ENCODE data around the gene KCNJ9.

KCNJ9 gene

DNA sequence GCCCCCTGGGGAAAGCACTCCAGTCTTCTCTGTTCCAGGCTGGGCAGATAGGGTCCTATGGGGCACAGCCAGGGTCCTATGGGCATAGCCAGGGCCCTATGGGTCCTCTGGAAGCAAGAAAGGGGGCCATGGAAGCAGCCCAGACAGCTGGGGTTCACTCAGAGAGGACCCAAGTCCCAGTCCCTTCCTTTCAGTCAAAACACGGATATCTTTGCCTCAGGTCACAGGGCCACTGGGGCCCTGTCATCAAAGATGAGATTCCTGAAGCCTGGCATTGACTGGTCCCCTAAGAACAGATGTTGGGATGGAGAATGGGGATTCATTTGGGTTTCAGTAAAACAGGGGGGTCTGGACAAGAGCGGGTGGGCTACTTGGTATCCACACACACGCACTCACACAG, 8.5 kb downstream of the KCNJ9 start:
- no peak for DNase-seq

DNA sequence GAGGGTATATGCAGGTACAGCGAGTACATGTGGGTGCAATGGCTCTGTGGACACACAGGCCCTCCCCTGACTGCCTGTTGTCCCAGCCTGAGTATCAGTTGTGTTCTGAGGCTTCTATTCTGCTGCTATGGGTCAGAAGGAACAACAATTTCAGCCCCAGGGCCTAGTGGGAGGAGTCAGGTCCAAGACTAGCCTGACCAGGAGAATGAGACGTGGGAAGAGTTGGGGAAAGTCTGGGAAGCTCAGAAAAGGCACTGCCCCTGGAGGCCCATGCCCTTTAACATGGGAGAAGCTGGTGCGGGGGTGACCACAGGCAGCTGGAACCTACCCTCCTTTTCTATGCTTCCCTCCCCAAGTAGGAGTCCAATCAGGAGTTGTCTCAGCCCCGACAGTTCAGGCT, 9.4 kb downstream of the KCNJ9 start:
- no peak for DNase-seq

DNA sequence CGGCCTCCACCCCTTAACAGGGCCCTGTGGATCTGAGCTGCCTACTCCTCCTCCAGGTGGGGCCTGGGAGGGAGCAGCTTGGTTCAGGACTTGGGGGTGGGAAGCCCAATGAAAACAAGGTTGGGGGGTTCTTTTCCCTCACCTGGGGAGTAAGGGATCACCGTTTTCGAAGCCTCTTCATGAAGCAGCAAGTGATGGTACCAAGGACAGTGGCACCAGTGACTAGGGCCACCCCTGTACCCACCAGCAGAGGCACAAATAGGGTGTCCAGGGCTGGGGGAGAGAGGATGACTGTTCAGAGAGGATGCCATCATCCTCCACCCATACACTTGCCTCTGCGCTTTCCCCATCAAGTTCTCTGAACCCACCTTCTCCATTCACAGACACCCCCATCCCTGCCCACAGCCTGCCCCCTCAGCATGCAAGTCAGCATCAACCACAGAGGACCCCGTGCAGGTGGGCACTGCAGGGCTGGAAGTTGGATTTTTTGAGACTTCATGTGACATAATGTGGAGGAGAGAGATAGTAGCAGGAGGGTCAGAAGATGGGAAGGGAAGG, 10.4 kb downstream of the KCNJ9 start:
- no peak for DNase-seq

DNA sequence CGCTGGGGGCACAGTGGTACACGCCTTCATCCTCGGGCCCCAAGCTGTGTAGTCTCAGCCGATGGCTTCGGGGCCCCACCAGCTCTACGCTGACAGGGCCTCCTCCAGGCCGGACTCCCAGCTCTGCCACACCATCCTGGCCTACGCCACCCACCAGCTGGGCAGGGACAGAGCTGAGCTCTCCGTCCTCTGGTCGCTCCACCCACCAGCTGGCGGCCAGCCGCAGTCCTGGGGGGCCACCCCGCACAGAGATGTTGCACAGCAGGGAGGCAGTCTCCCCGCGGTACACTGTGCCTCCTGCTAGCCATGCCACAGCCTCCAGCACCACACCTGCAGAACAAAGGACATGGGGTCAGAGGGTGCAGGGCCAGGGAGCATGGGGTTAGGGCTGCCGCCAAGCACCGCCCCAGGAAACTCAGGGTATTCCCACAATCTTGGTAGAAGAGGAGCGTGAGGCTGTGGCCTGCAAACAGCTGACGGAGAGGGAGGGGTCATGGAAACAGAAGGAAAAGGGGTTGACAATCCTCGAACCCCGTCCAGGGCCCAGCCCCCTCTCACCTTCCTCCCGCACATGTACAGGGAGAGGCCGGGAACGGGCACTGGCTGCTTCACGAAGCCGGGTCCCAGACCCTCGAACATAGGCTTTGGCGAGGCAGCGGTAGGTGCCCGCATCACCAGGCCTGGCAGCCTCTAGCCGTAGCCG, 11.2 kb downstream of the KCNJ9 start:
- DNase-seq = no peak

DNA sequence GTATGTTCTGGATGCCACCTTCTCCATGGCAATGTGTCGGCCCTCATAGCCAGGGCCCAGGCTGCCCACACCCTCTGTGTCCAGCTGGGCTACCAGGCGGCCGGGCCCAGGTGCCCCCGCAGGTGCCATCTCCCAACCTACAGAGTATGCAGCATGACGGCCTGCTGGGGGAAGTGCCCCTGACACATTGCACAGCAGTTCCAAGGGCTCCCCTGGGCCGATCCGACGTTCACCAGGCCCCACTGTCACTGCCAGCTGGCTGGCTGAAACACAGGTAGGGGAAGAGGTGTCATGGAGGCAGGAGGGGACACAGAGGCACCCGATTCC, 11.7 kb downstream of the KCNJ9 start:
- no peak for DNase-seq

DNA sequence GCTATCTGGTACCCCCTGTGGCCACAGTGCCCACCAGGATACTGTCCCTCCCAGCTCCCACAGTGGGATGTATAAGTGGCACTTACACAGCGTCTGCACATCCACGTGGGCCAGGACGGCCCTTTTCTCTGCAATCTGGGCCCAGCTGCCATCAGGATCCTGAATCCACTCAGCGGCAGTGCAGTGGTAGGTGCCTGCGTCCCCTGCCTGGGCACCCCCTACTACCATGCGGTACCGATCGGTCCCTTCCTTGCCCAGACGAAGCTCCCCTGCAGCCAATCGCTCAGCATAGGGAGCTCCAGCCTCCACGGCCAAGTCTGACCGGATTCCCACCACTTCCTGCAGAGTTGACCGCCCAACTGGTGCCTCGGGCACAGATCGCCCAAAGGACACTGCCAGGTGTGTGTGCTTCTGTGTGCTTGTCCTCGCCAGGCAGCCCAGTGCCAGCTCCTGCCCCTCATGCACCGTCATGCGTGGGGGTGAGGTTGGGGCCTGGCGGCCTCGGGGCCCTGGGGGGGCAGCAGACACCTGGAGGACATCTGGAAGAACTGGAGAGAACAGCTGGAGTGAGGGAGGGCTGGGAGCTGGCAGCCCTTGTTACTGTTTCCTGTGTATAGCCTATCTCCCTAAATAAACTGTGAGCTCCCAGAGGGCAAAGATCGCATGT, 12.4 kb downstream of the KCNJ9 start:
- no peak for DNase-seq

DNA sequence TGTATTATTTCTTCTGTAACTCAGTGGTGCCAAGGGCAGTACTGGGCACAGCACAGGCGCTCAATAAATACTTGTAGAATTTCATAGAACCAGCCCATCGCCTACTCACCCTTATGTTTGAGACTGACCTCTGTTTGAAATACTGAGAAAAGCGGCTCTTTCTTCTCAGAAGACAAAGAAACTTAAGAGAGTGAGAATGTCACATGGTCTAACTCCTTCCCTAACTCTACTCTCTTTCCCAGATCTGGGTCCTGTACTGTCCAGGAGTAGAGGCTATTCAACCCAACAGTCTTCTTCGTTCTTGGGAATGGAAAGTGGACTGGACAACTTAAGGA, 12.9 kb downstream of the KCNJ9 start:
- no peak for DNase-seq

DNA sequence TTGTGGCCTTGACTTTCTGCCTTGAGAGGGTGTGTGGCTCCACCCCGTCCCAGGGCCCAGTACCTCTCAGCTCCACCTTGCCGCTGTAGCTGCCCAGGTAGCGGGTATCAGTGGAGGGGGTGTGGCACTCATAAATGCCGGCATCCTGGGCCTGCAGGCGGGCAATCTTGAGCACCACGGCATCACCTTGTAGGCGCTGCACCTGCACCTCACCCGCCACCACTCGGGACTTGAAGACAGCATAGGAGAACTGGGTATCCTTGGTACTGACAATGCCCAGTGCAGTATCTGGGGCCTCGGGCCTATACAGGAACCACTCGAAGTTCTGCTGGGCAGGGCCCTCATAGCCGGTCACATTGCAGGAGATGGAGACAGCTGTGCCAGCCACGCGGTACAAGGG, 13.5 kb downstream of the KCNJ9 start:
- DNase-seq = no peak

DNA sequence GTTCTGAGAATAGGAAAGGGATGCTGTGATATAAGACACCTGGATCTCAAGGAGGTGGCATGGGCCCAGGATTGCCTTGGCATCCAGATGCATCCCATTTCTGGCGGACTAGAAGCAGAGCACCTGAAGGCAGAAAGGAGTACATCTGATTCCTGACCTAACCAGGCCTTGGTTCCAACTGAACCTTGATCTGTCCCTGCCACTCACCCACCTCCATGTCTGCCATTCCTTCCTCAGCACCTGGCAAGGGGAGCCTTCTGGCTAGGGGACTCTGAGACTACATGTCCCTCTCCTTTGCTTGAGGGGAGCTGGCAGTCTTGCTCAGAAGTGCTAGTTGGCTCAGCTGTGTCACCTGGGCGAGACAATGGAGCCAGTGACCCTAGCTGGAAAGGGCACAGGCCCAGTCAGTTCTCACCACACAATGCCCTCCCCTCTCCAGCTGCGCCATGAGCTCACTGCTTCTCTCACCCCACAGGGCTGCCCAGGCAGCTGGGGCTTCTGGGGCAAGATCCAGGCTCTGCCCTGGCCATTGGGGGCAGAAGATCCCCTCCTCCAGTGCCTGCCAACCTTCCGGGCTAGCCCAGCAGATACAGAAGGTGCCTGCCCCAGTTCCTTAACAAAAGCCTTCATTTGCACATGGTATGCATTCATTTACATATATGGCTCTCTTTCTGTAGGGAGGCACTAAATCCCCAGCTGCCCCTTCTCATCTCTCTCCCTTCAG, 14.2 kb downstream of the KCNJ9 start:
- no peak for DNase-seq

DNA sequence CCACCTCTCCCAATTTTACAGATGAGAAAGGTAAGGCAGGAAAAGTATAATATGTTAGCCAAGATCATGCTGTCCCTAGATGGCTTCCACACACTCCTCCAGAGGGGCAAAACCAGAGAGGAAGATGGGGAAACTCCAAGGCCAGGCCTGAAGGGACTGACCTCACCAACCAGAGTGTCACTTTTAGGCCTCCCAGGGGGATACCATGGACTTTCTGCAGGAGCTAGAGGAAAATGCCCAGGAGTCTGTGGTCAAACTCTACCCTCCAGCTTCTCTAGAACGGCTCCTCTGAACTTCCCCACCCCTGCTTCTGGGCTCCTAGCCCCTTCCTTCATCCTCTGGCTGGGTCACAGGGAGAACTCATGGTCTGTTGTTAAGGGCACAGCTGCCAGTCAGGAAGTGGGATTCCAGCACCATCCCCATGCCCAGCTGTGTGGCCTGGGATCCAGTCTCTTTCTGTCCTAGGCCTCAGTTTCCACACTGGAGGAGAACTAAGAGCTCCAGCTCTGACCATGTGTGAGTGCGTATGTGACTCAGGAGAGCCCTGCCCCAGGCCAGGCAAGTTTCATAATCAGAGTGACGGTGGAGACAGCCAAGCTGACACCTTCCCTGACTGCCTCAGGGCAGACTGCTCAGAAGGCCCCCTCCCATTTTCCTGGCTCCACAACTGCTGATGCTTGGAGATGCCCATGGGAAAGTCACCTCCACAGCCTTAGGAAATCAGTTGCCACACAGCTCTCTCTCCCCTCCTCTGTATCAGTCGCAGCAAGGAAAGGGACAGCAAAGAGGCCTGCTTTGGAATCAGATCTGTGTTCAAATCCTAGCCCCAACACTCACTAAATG, 15.2 kb downstream of the KCNJ9 start:
- DNase-seq = peak; percentile 29

DNA sequence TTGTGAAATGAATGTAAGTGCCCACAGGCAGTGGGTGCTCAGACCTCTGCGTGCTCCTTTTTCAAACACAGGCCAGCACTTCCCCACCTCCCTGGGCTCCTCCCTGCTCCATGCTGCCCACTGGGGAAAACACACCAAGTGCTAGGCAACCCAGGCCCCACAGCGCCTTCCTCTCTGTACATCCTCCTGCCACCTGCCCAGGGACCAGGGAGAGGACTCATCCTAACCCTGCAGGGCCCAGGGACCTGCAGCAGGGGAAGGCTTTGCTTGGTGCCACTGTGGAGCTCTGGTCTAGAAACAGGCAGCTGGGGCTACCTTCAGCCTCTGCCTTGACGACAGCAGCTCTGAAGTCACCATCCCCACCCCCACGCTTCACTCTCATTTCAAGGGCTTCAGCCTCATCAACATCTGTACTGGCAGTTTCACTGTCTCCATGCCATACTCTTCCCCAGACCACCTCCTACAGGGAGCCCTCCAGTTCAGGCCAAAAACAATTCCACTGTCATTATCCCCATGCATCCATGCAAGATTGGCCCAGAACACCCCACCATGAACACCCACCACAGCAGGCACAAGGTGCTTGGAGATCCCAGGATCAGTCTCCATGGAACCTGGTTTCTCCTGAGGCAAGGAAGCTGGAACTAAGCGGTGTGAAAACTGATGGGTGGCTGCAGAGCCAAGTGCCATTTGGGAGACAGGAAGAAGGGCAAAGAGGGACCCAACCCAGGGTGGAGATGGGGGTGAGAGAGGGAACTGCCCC, 16.0 kb downstream of the KCNJ9 start:
- DNase-seq = peak; percentile 55

DNA sequence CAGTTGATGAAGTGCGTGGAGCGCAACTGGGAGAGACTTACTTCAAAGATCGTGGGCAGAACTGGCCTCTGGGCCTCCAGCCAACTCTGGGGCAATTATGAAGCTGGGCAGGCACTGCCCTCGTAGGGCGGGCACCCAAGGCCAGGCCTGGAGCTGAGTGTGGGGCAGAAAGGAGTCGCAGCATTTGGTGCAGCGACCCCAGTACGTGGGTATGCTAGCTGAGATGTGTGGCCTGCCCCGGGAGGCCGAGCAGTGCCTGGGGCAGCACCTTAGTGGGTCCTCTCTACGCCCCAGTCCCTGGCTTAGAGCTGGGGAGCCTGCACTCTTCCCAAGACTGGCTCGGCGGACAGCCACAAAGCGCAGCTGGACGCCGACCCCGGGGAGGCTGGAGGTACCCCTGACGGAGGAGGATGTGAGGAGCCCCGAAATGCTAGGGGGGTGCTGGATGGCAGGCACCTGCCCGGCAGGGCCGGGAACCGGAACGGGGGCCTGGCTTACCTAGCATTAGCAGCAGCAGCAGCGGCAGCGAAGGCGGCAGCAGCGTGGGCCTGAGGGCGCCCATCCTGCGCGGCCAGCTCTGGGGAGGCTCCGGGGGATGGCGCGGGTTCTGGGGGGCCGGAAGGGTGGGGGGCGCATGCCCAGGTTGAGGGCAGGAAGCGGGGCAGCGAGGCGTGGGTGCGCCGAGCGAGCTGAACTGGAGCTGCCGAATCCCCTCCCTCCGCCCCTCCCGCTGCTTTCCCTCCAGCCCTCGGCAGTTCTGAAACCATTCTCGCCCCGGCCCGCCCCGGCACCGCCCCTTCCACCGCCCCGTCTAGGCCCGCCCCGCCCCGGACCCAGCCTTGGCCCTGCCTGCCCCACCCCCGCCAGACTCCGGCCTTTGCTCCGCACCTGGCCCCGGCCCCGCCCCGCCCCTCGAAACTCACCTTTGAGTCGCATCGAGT, 16.8 kb downstream of the KCNJ9 start, which contains the start of gene IGSF8:
IGSF8 (minus strand) TSS at position 709 of the 941 bp plus-strand sequence; CDS start at position 562, 147 bp downstream.
- DNase-seq = peak; percentile 94

DNA sequence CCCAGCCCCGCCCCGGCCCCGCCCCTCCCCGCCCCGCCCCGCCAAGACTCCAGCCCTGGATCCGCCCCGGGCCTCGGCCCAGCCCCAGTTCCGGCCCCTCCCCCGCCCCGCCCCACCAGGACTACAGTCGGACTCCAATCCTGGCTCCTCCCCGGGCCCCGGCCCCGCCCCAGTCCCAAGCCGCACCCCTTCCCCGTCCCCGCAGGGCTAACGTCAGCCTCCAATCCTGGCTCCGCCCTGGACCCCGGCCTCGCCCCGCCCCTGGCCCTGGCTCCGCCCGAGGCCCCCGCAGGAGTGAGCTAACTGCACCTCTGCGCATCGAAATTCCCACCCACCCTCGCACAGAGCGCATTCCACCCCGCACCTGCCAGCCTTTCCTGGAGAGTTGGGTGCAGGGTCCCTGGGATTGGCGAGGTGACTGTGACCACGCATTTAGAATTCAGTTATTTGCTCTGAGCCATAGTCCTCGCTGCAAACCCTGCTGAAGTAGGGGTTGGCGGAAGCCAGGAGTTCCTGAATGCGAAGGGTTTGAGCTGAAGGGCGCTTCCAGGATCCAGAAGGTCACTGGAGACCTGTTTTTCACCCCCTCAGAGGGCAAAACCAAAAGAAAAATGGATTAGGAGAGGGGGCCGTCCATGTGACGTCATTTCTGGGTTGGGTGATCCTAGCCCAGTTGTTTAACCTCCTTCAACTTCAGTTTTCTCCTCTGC, 17.7 kb downstream of the KCNJ9 start:
- peak; percentile 99 for DNase-seq

DNA sequence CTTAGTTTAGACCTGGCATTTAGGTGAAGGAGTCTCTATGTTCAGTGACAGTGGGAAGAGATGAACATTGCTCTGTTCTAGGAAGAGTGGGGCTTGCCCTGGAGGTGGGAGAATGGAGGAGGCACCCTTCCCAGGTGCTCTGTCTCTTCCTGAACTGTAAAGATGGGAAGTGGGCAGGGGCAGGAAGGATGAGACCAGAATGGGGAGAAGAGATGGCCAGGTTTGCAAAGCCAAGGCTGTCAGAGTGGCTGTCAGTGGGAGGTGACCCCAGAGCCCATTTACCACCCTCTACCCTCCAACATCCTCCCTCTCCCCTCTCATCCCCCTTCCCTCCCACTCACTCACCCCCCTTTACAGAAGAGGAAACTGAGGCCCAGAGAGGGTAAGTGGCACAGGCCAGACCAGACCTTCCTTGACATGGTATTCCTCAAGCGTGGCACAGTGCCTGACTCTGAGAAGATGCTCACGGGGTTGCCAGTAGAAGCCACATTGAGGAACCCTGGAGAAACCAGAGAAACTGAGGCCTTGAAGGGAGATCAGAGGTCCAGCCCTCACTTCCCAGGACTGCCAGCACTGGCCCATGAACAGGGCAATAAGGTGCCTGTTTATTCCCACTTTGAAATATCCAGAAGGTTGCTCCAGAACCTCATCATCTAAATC, 18.5 kb downstream of the KCNJ9 start:
- no peak for DNase-seq

DNA sequence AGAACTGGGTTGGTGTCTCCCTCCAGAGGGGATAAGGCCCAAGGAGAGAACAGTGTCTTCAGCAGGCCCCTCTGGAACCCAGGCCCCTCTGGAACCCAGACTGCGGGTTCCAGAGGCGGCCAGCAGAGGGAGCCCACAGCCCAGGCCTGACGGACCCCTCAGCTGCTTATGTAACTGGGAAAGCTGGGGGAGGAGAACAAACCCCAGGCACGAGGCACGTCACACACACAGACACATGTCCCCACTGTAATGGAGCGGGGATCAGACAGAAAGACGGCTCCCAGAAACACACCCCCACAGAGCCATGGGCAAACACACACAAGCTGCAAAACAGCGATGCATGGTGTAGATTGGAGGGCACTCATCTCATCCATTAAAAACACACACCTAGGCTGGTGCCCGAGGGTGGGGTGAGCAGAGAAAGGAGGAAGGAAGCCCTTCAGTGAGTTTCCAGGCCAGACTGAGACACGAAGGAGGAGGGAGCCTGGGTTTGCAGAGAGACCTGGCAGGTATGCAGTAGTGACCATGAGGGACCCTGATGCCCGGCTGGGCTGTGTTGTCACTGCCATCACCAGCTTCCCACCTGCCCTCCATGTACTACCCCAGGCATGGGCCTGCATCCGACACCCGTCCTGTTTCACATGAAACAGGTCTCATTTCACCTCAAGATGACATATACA, 19.8 kb downstream of the KCNJ9 start:
- DNase-seq = peak; percentile 80

DNA sequence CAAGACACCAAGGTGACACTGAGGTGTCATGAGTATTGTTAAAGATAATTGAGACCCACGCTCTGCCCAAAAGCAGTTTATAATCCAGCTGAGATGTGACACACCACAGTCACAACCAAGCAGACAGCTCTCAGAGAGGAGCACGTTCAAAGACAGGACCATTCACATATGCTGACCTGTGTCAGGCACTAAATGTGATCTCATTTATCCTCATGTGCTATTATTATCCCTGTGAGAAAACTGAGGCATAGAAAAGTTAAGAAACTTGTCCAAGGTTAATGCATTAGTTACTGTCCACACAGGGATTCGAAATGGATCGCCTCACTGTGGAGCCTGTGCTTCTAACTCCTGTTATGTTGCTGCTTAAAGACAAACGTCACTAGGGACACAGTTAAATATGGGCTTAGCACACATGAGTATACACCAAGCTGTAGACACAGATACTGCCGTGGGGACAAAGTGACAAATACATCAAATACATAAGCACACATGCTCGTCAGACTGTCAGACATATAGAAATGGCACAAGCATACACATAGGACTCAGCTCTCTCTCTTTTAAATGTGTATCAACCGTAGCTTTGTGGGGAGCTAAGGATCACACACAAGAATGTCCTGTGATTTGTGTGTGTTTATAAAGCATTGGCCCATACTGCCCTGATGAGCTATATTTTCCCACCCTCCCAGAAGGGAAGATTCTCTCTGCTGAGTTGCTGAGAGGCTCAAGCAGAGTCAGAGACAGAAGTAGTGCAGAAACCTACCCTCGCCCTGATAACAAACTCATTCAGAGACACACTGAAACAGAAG, 20.6 kb downstream of the KCNJ9 start:
- DNase-seq = no peak

DNA sequence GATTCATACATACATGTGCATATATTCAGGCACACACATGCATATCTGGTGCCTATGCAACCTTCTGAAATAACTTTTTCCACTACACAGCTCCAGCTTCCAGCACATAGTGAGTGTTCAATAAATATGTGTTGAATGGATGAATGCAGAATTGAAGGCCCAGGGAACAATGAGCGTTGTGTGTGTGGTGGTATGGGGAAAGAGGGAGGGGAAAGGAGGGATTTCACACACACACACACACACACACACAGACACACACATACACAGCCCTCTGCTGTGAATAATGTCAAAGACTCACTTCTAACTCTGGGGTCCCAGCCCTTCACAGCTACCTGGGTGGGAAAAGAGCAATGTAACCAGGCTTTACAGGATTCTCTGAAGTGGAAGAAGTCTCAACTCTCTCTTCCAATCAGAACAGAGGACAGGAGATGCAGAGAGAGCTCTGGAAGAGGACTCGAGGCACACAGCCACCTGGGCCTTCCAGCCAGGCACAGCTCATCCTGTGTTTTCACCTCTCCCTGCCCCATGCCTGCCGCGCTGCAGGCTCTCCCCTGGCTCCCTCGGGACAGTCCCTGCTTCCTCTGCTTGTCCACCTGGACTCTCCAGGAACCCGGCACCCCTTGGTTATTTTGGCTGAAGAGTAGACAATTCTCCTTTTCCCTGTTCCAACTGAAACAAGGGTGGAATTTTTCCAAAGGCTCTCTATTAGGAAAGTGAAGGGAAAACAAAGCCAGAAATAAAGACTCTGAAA, 22.5 kb downstream of the KCNJ9 start:
- DNase-seq = no peak

DNA sequence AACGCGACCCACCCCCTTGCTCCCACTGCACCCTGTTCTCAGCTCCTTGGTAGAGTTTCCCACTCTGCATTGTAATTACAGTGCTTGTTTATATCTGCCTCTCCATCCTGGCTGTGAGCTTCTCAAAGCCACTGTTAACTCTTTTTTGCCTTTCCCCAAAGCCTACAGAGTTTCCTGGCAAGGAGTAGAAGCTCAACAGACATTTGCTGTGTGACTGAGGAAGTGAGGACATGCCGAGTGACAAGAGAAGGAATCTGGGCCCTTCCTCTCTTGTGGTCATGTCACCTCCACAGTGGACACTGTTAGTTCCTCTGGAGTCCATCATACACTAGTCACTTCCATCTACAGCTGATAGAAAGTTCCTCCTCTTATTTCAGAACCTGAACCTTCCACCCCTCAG, 23.1 kb downstream of the KCNJ9 start:
- no peak for DNase-seq
